H1 (cell line): Measurements from ENCODE around the gene EVI5.

Source experiments
- CREB1 ChIP-seq: IDR thresholded peaks from 2 replicates; pipeline ENCODE4 v1.6.1; 2012; ENCODE audit warnings: inconsistent platforms
- CTBP2 ChIP-seq: IDR thresholded peaks from 2 replicates; pipeline ENCODE4 v1.7.0; 2011; ENCODE audit warnings: borderline replicate concordance, mild to moderate bottlenecking, moderate library complexity, mixed read lengths, low read length; ENCODE audit not compliant: insufficient read depth, insufficient read length
- CTCF ChIP-seq, 3 experiments: IDR thresholded peaks; 1 replicate in 2 of 3; 2 replicates in 1 of 3; pipeline versions ENCODE4 v1.5.1 to v1.6.1; 2011; ENCODE audit warnings: low read length in 3 of 3, mild to moderate bottlenecking in 3 of 3, inconsistent platforms in 2 of 3, low read depth in 1 of 3, moderate library complexity in 1 of 3; ENCODE audit not compliant: insufficient read depth in 1 of 3; ENCODE audit errors: control extremely low read depth in 1 of 3
- EP300 ChIP-seq, 2 experiments: IDR thresholded peaks; 1 replicate in 1 of 2; 2 replicates in 1 of 2; pipeline ENCODE4 v1.6.1; 2011 to 2012; ENCODE audit warnings: low read depth in 2 of 2, low read length in 2 of 2, mild to moderate bottlenecking in 2 of 2, borderline replicate concordance in 1 of 2, inconsistent platforms in 1 of 2, moderate library complexity in 1 of 2
- JUN ChIP-seq: IDR thresholded peaks from 2 replicates; pipeline ENCODE4 v1.6.1; 2011; ENCODE audit warnings: low read depth, mild to moderate bottlenecking, improper control_type of control experiment, low read length
- JUND ChIP-seq: IDR thresholded peaks from 2 replicates; pipeline ENCODE4 v1.6.1; 2011; ENCODE audit warnings: mild to moderate bottlenecking, improper control_type of control experiment, low read length
- MAFK ChIP-seq: IDR thresholded peaks from 2 replicates; pipeline ENCODE4 v1.6.1; 2012; ENCODE audit warnings: low read depth, mild to moderate bottlenecking, improper control_type of control experiment, low read length
- NRF1 ChIP-seq: IDR thresholded peaks from 2 replicates; pipeline ENCODE4 v1.6.1; 2011; ENCODE audit warnings: mild to moderate bottlenecking, low read depth, low read length, improper control_type of control experiment
- POLR2A ChIP-seq, 2 experiments: IDR thresholded peaks; 1 replicate in 1 of 2; 2 replicates in 1 of 2; pipeline ENCODE4 v1.6.1; 2011; ENCODE audit warnings: low read depth in 2 of 2, low read length in 2 of 2, mild to moderate bottlenecking in 2 of 2; ENCODE audit errors: control extremely low read depth in 1 of 2
- POLR2AphosphoS5 ChIP-seq: IDR thresholded peaks from 2 replicates; pipeline ENCODE4 v1.6.1; 2011; ENCODE audit warnings: low read depth, low read length
- RAD21 ChIP-seq, 2 experiments: IDR thresholded peaks in 1 of 2; conservative IDR thresholded peaks in 1 of 2; 2 replicates each; pipeline ENCODE4 v1.6.1; 2011; ENCODE audit warnings: low read depth in 2 of 2, low read length in 2 of 2, improper control_type of control experiment in 1 of 2, inconsistent platforms in 1 of 2, mild to moderate bottlenecking in 1 of 2, moderate library complexity in 1 of 2
- RXRA ChIP-seq: IDR thresholded peaks from 2 replicates; pipeline ENCODE4 v1.6.1; 2011; ENCODE audit warnings: low read depth, mild to moderate bottlenecking, low read length, moderate library complexity; ENCODE audit not compliant: insufficient read depth
- SIX5 ChIP-seq: IDR thresholded peaks from 2 replicates; pipeline ENCODE4 v1.6.1; 2011; ENCODE audit warnings: mild to moderate bottlenecking, low read depth, low read length
- SP2 ChIP-seq: IDR thresholded peaks from 2 replicates; pipeline ENCODE4 v1.6.1; 2012; ENCODE audit warnings: mild to moderate bottlenecking, low read length, inconsistent platforms

DNA sequence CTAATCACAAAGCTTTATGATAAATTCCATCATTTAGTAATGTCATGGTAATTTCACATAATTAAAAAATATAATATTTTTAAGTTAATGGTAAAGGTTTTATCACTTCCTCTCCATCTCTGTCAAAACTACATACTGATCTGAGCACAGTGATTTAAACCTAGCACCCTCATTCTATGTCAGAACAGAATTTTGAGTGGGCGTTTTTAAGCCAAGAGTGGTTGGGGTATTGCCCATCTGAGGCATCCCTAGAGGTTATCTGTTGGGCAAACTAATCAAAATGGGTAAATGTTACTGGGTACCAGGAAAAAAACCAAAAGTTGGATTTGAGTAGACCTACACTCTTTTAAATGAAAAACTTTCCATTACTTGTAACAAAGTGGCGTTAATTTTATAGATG, 197.5 kb downstream of the EVI5 start:
- TF ChIP-seq CTCF (IDR thresholded peaks at IDR 0.05; ENCODE audit: control extremely low read depth in 1 of 3, insufficient read depth in 1 of 3, low read depth in 1 of 3, low read length in 3 of 3) (no peak), NRF1 (no peak), POLR2A (IDR thresholded peaks at IDR 0.05; ENCODE audit: control extremely low read depth in 1 of 2, low read depth in 2 of 2, low read length in 2 of 2) (no peak), SP2 (no peak), CTBP2 (no peak), MAFK (no peak), RXRA (no peak), POLR2AphosphoS5 (no peak), RAD21 (IDR thresholded peaks at IDR 0.05 in 1 of 2, conservative IDR thresholded peaks at IDR 0.05 in 1 of 2; ENCODE audit: low read depth in 2 of 2, low read length in 2 of 2) (no peak), SIX5 (no peak), CREB1 (no peak), EP300 (IDR thresholded peaks at IDR 0.05; ENCODE audit: borderline replicate concordance in 1 of 2, low read depth in 2 of 2, low read length in 2 of 2) (no peak), JUN (no peak), JUND (no peak)
